ENCODE results near the gene ANKFY1. TPM values are rescaled to one million over a fixed set of nuclear protein-coding genes. Genes with fewer than 3 reads are reported as not detected.

ANKFY1 gene
- total RNA-seq, 4 donors from 2014 or later = 30.7 to 35.7 (median 32.7) TPM

DNA sequence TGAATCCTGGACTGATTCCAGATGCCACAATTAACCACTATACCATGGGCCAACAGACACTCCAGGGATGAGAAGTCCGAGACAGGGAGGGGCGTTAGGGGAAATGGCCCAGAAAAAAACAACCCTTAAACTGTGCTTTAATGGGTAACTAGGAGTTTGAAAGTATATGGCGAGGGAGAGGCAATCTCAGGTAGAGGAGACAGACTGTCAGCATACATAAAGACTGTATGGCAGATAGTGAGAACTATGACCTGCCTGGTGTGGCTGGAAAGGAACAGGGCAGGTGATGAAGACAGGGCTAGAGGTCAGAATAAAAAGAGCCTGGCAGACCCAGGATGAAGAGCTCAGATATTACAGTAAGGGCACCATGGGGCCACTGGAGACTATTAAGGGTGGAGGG lies 129.1 kb downstream of the ANKFY1 start:
- DNase-seq (ENCODE audit: low spot score in 2 of 2) = no peak
- no peak for TF ChIP-seq POLR2A (IDR thresholded peaks at IDR 0.05)
- TF ChIP-seq, protein P1, sequence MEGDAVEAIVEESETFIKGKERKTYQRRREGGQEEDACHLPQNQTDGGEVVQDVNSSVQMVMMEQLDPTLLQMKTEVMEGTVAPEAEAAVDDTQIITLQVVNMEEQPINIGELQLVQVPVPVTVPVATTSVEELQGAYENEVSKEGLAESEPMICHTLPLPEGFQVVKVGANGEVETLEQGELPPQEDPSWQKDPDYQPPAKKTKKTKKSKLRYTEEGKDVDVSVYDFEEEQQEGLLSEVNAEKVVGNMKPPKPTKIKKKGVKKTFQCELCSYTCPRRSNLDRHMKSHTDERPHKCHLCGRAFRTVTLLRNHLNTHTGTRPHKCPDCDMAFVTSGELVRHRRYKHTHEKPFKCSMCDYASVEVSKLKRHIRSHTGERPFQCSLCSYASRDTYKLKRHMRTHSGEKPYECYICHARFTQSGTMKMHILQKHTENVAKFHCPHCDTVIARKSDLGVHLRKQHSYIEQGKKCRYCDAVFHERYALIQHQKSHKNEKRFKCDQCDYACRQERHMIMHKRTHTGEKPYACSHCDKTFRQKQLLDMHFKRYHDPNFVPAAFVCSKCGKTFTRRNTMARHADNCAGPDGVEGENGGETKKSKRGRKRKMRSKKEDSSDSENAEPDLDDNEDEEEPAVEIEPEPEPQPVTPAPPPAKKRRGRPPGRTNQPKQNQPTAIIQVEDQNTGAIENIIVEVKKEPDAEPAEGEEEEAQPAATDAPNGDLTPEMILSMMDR (IDR thresholded peaks at IDR 0.05) = no peak
- 75 to 78% methylated on average over 3 of the region's 3 CpGs for WGBS, 2 donors
- intact Hi-C loops (cut with DNase I; ENCODE audit: low total_unique reads) = no loop called here
- H3K4me3 ChIP-seq (ENCODE audit: low read depth, poor library complexity, severe bottlenecking) = no peak overlapping the region

DNA sequence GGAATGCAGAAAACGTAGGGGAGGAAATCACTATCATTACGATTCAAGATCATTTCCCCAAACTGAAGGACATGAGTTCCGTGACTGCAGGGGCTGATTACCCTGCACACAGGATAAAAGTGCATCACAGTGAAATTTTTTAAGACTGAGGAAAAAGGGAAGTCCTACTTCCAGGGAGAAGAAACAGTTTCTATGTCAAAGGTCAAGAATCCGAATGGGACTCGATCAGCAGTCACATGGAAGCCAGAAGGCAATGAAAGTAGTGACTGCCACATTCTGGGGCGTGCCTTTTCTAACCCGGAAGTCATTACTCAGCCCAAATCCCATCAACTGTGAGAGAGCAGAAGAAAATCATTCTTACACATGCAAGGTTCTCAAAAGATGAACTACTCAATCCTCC lies 133.1 kb downstream of the ANKFY1 start:
- H3K4me3 ChIP-seq (ENCODE audit: low read depth, poor library complexity, severe bottlenecking) = no peak overlapping the region
- WGBS, 2 donors = 37 to 41% methylated on average over 7 of the region's 7 CpGs
- intact Hi-C loops (cut with DNase I; ENCODE audit: low total_unique reads) = no loop called here
- peak in 1 of 2 donors; percentile 39 for DNase-seq (ENCODE audit: low spot score in 2 of 2)
- TF ChIP-seq POLR2A (IDR thresholded peaks at IDR 0.05) = no peak
- TF ChIP-seq, protein P1 (IDR thresholded peaks at IDR 0.05) = no peak

DNA sequence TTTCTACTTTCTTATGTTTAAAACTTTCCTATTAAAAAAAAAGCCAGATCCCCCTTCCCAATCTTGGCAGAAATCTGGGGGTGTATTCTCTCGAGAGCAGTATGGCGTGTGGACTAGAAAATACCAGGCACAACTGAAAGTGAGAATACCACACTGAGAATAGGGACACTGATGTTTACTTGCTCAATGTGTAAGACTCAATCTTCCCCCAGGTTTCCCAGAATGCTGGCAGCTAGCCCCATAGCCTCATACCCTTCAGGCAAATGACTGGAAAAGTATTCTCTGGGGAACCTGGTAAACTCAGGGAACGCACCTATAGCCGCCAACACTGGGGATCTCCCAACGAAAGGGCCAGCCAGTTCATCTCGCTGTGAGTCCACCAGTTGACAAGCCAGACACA lies 136.2 kb downstream of the ANKFY1 start:
- H3K4me3 ChIP-seq (ENCODE audit: low read depth, poor library complexity, severe bottlenecking) = no peak overlapping the region
- intact Hi-C loops (cut with DNase I; ENCODE audit: low total_unique reads) = no loop called here
- DNase-seq (ENCODE audit: low spot score in 2 of 2) = no peak
- TF ChIP-seq, protein P1 (IDR thresholded peaks at IDR 0.05) = no peak
- no peak for TF ChIP-seq POLR2A (IDR thresholded peaks at IDR 0.05)
- 91 to 93% methylated on average over 6 of the region's 6 CpGs for WGBS, 2 donors

DNA sequence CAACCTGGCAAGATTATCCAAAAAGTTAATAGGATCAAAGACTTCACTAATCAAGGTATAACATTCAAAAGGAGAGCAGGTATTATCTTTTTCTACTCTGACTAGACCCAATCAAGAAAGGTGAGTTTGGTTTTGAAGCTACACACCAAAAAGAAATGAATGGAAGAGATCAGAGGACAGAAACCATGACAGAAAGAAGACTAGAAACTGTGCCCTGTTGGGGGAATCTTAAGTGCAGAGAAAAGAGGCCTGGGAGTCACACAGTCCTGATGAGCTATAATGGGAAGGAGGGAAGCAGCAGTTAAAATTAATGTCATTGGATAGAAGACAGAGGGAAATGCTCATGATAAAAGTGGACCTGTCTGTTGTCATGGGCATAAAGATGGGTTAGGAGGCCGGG lies 138.2 kb downstream of the ANKFY1 start:
- no peak for TF ChIP-seq POLR2A (IDR thresholded peaks at IDR 0.05)
- TF ChIP-seq, protein P1 (IDR thresholded peaks at IDR 0.05) = no peak
- WGBS, 2 donors = 95 to 100% methylated on average over 1 of the region's 1 CpG
- DNase-seq (ENCODE audit: low spot score in 2 of 2) = no peak
- intact Hi-C loops (cut with DNase I; ENCODE audit: low total_unique reads) = no loop called here
- no peak overlapping the region for H3K4me3 ChIP-seq (ENCODE audit: low read depth, poor library complexity, severe bottlenecking)

DNA sequence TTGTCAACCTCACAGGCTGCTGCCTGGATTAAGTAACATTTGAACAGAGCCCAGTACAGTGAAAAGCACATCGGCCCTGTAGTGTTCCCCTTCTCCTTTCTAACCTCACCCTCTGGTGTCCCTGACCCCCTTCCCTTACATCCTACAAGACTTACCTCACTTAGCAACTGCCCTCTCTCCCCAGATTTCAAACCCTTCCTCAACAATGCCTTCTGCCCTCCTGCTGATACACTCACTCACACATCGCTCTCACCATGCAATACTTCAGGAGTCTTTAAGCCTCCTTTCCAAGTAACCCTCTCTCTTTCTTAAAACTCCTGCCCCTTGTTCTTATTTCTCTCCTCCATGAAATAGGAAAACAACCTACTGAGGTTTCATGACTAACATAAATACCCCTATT lies 138.8 kb downstream of the ANKFY1 start:
- intact Hi-C loops (cut with DNase I; ENCODE audit: low total_unique reads) = no loop called here
- no peak overlapping the region for H3K4me3 ChIP-seq (ENCODE audit: low read depth, poor library complexity, severe bottlenecking)
- 92 to 96% methylated on average over 2 of the region's 2 CpGs for WGBS, 2 donors
- no peak for DNase-seq (ENCODE audit: low spot score in 2 of 2)
- TF ChIP-seq POLR2A (IDR thresholded peaks at IDR 0.05) = no peak
- TF ChIP-seq, protein P1 (IDR thresholded peaks at IDR 0.05) = no peak

DNA sequence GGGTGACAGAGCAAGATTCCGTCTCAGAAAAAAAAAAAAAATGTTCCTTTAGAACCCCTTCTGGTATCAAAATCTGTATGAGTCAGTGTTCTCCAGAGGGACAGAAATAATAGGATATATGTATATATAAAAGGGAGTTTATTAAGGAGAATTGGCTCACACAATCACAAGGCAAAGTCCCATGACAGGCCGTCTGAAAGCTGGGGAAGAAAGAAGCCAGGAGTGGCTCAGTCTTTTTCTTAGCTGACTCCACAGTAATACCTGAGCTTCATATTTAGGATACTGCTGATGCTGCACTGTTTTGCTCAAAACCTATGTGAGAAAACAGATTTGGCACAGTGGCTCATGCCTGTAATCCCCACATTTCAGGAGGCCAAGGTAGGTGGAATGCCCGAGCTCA lies 143.4 kb downstream of the ANKFY1 start:
- H3K4me3 ChIP-seq (ENCODE audit: low read depth, poor library complexity, severe bottlenecking) = no peak overlapping the region
- intact Hi-C loops (cut with DNase I; ENCODE audit: low total_unique reads) = no loop called here

More for the DNA sequence above, 143.4 kb downstream of the ANKFY1 start:
- TF ChIP-seq, protein P1 (IDR thresholded peaks at IDR 0.05) = no peak
- no peak for TF ChIP-seq POLR2A (IDR thresholded peaks at IDR 0.05)
- no peak for DNase-seq (ENCODE audit: low spot score in 2 of 2)
- WGBS, 2 donors = 68 to 83% methylated on average over 3 of the region's 3 CpGs
